ENCODE results near the gene RAB4A. TPM values are rescaled to one million over a fixed set of nuclear protein-coding genes. Genes with fewer than 3 reads are reported as not detected.

The RAB4A gene
- total RNA-seq, 1 donor from 2014 or later, result 71.8 TPM

- DNase-seq (ENCODE audit: extremely low spot score, unreplicated experiment), result no peak
- no peaks in the 10 kb centered on the region for H3K27me3 Mint-ChIP-seq
- peaks cover 1% of the 10 kb centered on the region for H3K4me1 Mint-ChIP-seq (ENCODE audit: unreplicated experiment)
- H3K27ac Mint-ChIP-seq, result no peak overlapping the region
- no peak for TF ChIP-seq CTCF (conservative IDR thresholded peaks at IDR 0.05)
- peaks cover 13% of the 10 kb centered on the region for H3K9me3 Mint-ChIP-seq
- H3K36me3 Mint-ChIP-seq, result peaks cover 7% of the 10 kb centered on the region
- H3K4me3 Mint-ChIP-seq, result no peak overlapping the region
Measured at GRCh38 chr1:229243638-229244037, 27.3 kb upstream of the RAB4A start.

- H3K27me3 Mint-ChIP-seq, result no peaks in the 10 kb centered on the region
- no peak for TF ChIP-seq CTCF (conservative IDR thresholded peaks at IDR 0.05)
- peaks cover 13% of the 10 kb centered on the region for H3K9me3 Mint-ChIP-seq
- no peak for DNase-seq (ENCODE audit: extremely low spot score, unreplicated experiment)
- H3K4me1 Mint-ChIP-seq (ENCODE audit: unreplicated experiment), result peaks cover 5% of the 10 kb centered on the region
- peaks cover 7% of the 10 kb centered on the region for H3K36me3 Mint-ChIP-seq
- no peak overlapping the region for H3K27ac Mint-ChIP-seq
- no peak overlapping the region for H3K4me3 Mint-ChIP-seq
Measured at GRCh38 chr1:229244091-229244490, 26.8 kb upstream of the RAB4A start.

- no peak for TF ChIP-seq CTCF (conservative IDR thresholded peaks at IDR 0.05)
- Mint-ChIP-seq H3K9me3 (peaks cover 4% of the 10 kb centered on the region), H3K4me1 (ENCODE audit: unreplicated experiment) (peaks cover 30% of the 10 kb centered on the region), H3K4me3 (no peak overlapping the region), H3K27me3 (peaks cover 3% of the 10 kb centered on the region), H3K27ac (no peak overlapping the region), H3K36me3 (peaks cover 7% of the 10 kb centered on the region)
- no peak for DNase-seq (ENCODE audit: extremely low spot score, unreplicated experiment)
Measured at GRCh38 chr1:229247871-229248270, 23.0 kb upstream of the RAB4A start.

- TF ChIP-seq CTCF (conservative IDR thresholded peaks at IDR 0.05), result no peak
- no peak for DNase-seq (ENCODE audit: extremely low spot score, unreplicated experiment)
- H3K9me3 Mint-ChIP-seq, result peaks cover 4% of the 10 kb centered on the region
- H3K27ac Mint-ChIP-seq, result no peak overlapping the region
- no peaks in the 10 kb centered on the region for H3K36me3 Mint-ChIP-seq
- H3K4me1 Mint-ChIP-seq (ENCODE audit: unreplicated experiment), result peaks cover 38% of the 10 kb centered on the region
- H3K4me3 Mint-ChIP-seq, result no peak overlapping the region
- peaks cover 3% of the 10 kb centered on the region for H3K27me3 Mint-ChIP-seq
Measured at GRCh38 chr1:229248821-229249817, 21.8 kb upstream of the RAB4A start.

- Mint-ChIP-seq H3K9me3 (no peaks in the 10 kb centered on the region), H3K27me3 (peaks cover 3% of the 10 kb centered on the region), H3K36me3 (no peaks in the 10 kb centered on the region), H3K4me3 (no peak overlapping the region), H3K4me1 (ENCODE audit: unreplicated experiment) (peaks cover 43% of the 10 kb centered on the region), H3K27ac (no peak overlapping the region)
- TF ChIP-seq CTCF (conservative IDR thresholded peaks at IDR 0.05), result no peak
- no peak for DNase-seq (ENCODE audit: extremely low spot score, unreplicated experiment)
Measured at GRCh38 chr1:229249854-229250644, 20.9 kb upstream of the RAB4A start.
